Upper lobe of left lung (tissue), 4 donors: Measurements from ENCODE around the gene BRIP1.

ENCODE experiments used
- EP300 ChIP-seq, 4 donors: sonication (generic); formaldehyde crosslinking; IDR thresholded peaks; one replicate each; pipeline ENCODE4 v1.5.1; 2017; ENCODE audit warnings: antibody characterized with exemption in 4 of 4, control low read depth in 2 of 4
- POLR2A ChIP-seq, 4 donors: fragments of 450-650 bp; IDR thresholded peaks; one replicate each; pipeline ENCODE4 v1.5.1; 2016 to 2017; ENCODE audit warnings: antibody characterized with exemption in 4 of 4, mild to moderate bottlenecking in 2 of 4
- POLR2AphosphoS5 ChIP-seq, 2 donors: sonication (generic); formaldehyde crosslinking; IDR thresholded peaks; one replicate each; pipeline ENCODE4 v1.5.1; 2017; ENCODE audit warnings: antibody characterized with exemption in 2 of 2
- TF ChIP-seq, protein P1 (sequence below), 6 experiments: fragments of 450-650 bp in 4 of 6; fragments of 200-600 bp in 2 of 6; sonication (generic) in 2 of 6; IDR thresholded peaks; one replicate each; pipeline ENCODE4 v1.5.1; 2016 to 2019; ENCODE audit warnings: antibody characterized with exemption in 6 of 6

DNA sequence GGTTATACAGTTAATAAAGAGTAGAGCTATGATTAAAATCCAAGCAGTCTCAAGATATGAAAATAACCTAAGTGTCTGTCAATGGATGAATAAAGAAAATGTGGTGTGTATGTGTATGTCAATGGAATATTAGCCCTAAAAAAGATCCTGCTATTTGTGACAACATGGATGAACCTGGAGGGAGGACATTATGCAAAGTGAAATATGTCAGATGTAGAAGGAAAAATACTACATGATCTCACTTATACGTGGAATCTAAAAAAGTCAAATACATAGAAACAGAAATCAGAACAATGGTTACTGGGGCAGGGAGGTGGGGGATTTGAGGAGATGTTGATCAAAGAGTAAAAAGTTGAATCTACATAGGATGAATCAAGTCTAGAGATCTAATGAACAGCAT lies 20.4 kb downstream of the BRIP1 start:
- TF ChIP-seq, protein P1, sequence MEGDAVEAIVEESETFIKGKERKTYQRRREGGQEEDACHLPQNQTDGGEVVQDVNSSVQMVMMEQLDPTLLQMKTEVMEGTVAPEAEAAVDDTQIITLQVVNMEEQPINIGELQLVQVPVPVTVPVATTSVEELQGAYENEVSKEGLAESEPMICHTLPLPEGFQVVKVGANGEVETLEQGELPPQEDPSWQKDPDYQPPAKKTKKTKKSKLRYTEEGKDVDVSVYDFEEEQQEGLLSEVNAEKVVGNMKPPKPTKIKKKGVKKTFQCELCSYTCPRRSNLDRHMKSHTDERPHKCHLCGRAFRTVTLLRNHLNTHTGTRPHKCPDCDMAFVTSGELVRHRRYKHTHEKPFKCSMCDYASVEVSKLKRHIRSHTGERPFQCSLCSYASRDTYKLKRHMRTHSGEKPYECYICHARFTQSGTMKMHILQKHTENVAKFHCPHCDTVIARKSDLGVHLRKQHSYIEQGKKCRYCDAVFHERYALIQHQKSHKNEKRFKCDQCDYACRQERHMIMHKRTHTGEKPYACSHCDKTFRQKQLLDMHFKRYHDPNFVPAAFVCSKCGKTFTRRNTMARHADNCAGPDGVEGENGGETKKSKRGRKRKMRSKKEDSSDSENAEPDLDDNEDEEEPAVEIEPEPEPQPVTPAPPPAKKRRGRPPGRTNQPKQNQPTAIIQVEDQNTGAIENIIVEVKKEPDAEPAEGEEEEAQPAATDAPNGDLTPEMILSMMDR (IDR thresholded peaks at IDR 0.05), result no peak
- TF ChIP-seq POLR2A (IDR thresholded peaks at IDR 0.05) (no peak), EP300 (IDR thresholded peaks at IDR 0.05) (no peak), POLR2AphosphoS5 (IDR thresholded peaks at IDR 0.05) (no peak)
